ENCODE data around the gene SOST. TPM values are rescaled to one million over a fixed set of nuclear protein-coding genes. Genes with fewer than 3 reads are reported as not detected.

Gene SOST
- total RNA-seq, 1 donor from 2014 or later = not detected

DNA sequence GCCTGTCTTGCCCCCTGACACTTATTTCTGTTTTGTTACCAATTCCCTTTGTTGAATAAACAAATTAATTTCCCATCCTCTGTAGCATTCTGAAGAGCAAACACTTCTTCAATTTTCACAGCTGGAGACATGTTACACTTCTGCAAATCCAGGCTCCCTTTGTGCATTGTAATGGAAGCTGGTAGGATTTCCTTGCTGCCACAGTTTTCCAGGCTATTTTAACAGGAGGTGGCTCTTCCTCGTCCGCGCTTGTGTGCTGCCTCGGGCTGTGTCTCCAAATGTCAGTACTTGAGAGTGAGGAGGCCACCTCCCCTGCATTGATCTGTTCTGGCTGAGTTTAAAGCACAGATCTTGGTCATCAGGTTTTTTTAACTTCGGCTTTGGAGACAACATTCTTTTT, 40.0 kb downstream of the SOST start:
- H3K27me3 Mint-ChIP-seq (ENCODE audit: low read depth) = no peaks in the 10 kb centered on the region
- H3K9me3 Mint-ChIP-seq (ENCODE audit: low read depth) = no peaks in the 10 kb centered on the region
- no peaks in the 10 kb centered on the region for H3K36me3 Mint-ChIP-seq (ENCODE audit: low read depth)
- no peak overlapping the region for H3K4me3 Mint-ChIP-seq (ENCODE audit: unreplicated experiment)
- no peak for DNase-seq (ENCODE audit: low spot score)
- TF ChIP-seq, protein P1, sequence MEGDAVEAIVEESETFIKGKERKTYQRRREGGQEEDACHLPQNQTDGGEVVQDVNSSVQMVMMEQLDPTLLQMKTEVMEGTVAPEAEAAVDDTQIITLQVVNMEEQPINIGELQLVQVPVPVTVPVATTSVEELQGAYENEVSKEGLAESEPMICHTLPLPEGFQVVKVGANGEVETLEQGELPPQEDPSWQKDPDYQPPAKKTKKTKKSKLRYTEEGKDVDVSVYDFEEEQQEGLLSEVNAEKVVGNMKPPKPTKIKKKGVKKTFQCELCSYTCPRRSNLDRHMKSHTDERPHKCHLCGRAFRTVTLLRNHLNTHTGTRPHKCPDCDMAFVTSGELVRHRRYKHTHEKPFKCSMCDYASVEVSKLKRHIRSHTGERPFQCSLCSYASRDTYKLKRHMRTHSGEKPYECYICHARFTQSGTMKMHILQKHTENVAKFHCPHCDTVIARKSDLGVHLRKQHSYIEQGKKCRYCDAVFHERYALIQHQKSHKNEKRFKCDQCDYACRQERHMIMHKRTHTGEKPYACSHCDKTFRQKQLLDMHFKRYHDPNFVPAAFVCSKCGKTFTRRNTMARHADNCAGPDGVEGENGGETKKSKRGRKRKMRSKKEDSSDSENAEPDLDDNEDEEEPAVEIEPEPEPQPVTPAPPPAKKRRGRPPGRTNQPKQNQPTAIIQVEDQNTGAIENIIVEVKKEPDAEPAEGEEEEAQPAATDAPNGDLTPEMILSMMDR (IDR thresholded peaks at IDR 0.05) = no peak
- H3K27ac Mint-ChIP-seq (ENCODE audit: unreplicated experiment) = no peak overlapping the region
- H3K4me1 Mint-ChIP-seq (ENCODE audit: low read depth) = peaks cover 28% of the 10 kb centered on the region

DNA sequence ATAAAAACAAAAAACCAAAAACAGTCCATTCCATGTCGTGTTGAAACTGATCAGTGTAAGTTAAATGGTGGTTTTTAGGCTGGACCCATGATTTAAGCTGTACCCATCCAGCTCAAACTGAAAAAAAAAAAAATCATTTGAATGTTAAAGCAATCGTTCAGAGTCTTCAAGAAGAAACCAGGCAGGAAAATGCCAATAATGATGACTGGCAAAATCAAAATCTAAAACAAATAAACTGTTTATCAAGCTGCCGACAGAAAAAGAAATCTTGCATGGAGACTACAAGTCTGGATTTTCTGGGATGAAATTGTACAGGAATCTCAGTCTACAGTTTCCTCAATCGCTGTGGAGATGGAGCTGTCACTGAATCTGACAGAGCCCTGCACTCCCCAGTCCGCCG, 40.7 kb downstream of the SOST start:
- Mint-ChIP-seq H3K27ac (ENCODE audit: unreplicated experiment) (no peak overlapping the region), H3K4me3 (ENCODE audit: unreplicated experiment) (no peak overlapping the region), H3K4me1 (ENCODE audit: low read depth) (peaks cover 34% of the 10 kb centered on the region), H3K36me3 (ENCODE audit: low read depth) (no peaks in the 10 kb centered on the region), H3K27me3 (ENCODE audit: low read depth) (no peaks in the 10 kb centered on the region), H3K9me3 (ENCODE audit: low read depth) (no peaks in the 10 kb centered on the region)
- no peak for DNase-seq (ENCODE audit: low spot score)
- TF ChIP-seq, protein P1 (IDR thresholded peaks at IDR 0.05) = no peak

DNA sequence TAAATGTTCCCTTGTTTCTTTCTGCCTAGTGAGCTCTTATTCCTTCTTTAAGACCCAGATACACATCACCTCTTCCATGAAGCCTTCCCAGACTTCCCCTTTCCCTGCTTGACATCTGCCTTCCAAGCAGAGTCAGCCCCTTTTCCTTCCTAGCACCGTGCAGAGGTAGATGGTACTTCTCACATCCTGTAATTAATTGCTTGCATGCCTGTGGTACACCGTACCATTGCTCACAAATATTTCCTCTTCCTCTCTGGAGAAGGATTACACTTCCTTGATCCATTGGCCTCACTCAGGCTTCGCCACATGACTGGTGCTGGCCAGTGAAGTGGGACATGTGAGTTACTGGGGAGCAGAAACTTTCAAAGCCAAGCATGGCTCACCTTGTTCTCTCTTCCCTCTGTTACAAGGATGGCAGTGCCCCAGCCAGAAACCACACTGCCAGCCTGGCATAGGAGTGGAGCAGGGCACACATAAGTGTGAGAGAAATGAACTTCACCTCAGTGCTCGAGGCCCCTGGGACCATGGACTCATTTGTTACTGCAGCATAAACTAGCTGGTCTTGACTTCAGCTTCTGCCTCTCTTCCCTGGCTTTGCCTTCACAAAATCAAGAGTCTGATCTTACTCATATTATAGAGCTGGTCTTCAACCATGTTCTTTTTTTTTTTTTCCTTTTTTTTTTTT, 44.0 kb downstream of the SOST start:
- Mint-ChIP-seq H3K36me3 (ENCODE audit: low read depth) (no peaks in the 10 kb centered on the region), H3K27ac (ENCODE audit: unreplicated experiment) (no peak overlapping the region), H3K27me3 (ENCODE audit: low read depth) (peaks cover 4% of the 10 kb centered on the region), H3K4me3 (ENCODE audit: unreplicated experiment) (peak overlapping the region; percentile 66), H3K9me3 (ENCODE audit: low read depth) (no peaks in the 10 kb centered on the region), H3K4me1 (ENCODE audit: low read depth) (peaks cover 20% of the 10 kb centered on the region)
- DNase-seq (ENCODE audit: low spot score) = no peak
- TF ChIP-seq, protein P1 (IDR thresholded peaks at IDR 0.05) = no peak

DNA sequence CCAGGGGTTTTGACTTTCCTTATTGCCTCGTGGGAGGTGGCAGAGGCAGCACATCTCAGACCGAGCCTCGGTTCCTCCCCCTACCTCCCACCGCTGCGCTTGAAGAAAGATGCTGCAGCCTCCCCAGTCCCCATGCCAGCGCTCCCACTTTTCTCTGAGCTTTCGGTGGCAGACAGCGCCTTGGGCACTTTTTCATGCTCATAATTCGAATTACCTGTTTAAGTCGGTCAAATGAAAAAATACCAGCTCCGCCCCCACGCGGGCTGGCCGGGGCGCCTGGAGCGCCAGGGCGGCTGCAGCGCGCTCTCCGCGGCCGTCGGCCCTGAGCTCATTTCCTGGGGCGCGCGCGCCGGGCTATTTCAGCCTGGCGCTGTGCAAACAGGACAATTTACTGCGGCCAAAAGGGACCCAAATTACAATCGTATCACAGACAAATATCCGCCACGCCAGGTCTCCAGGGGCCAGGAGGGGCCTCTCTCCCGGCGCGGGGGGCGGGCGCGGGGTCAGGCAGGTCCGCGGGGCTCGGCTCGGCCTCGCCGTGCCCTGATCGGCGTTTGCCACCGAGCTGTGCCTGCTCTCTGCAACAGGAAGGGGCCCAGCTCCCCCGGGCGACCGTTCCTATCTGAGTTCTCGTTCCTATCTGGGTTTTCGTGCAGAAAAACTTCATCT, 45.0 kb downstream of the SOST start:
- peak overlapping the region; percentile 66 for H3K4me3 Mint-ChIP-seq (ENCODE audit: unreplicated experiment)
- H3K9me3 Mint-ChIP-seq (ENCODE audit: low read depth) = no peaks in the 10 kb centered on the region
- H3K27me3 Mint-ChIP-seq (ENCODE audit: low read depth) = peaks cover 4% of the 10 kb centered on the region
- TF ChIP-seq, protein P1 (IDR thresholded peaks at IDR 0.05) = no peak
- peaks cover 18% of the 10 kb centered on the region for H3K4me1 Mint-ChIP-seq (ENCODE audit: low read depth)
- H3K36me3 Mint-ChIP-seq (ENCODE audit: low read depth) = no peaks in the 10 kb centered on the region
- DNase-seq (ENCODE audit: low spot score) = no peak
- no peak overlapping the region for H3K27ac Mint-ChIP-seq (ENCODE audit: unreplicated experiment)

DNA sequence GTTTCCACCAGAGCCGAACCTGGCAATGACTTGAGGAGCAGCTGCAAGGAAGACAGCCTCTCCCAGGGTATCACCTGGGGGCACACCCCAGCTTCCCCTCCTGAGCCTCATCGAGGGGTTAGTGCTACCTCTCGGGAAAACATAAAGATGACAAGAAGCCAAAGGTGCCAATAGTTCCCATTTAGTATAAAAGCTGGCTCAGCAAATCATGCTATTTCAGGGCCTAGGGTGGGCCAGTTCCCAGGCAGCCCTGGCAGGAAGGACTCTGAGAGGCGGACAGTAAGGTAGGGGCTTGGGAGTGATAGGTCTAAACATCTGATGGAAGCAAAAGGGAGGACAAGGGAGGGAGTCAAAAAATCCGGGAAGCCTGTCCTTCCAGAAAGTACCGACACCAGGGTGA, 46.2 kb downstream of the SOST start:
- H3K27me3 Mint-ChIP-seq (ENCODE audit: low read depth) = peaks cover 6% of the 10 kb centered on the region
- H3K27ac Mint-ChIP-seq (ENCODE audit: unreplicated experiment) = no peak overlapping the region
- H3K4me1 Mint-ChIP-seq (ENCODE audit: low read depth) = peaks cover 14% of the 10 kb centered on the region
- H3K9me3 Mint-ChIP-seq (ENCODE audit: low read depth) = no peaks in the 10 kb centered on the region
- TF ChIP-seq, protein P1 (IDR thresholded peaks at IDR 0.05) = no peak
- H3K4me3 Mint-ChIP-seq (ENCODE audit: unreplicated experiment) = no peak overlapping the region
- H3K36me3 Mint-ChIP-seq (ENCODE audit: low read depth) = no peaks in the 10 kb centered on the region
- DNase-seq (ENCODE audit: low spot score) = no peak

Measured in chondrocyte (in vitro differentiated cells).